ENCODE measurements around the gene ZNF598. TPM values are rescaled to one million over a fixed set of nuclear protein-coding genes. Genes with fewer than 3 reads are reported as not detected.
A peak's percentile ranks its signal among the peaks of the same experiment; 100 is the strongest.

The ZNF598 gene
- total RNA-seq (10 to 100 TPM; 12.8 to 27.2 (median 17.7) TPM), polyA plus RNA-seq (10 to 100 TPM; 20.3 to 57.0 (median 21.0) TPM)

- peak; percentile 85 to 96 (median 92) for TF ChIP-seq POLR2AphosphoS5 (IDR thresholded peaks at IDR 0.05)
- TF ChIP-seq POLR2A (IDR thresholded peaks at IDR 0.05) = peak; percentile 92 to 95
- TF ChIP-seq CTCF (IDR thresholded peaks at IDR 0.05) = no peak
- TF ChIP-seq EP300 (IDR thresholded peaks at IDR 0.05) = no peak
- Histone ChIP-seq H3K4me3 (peak within 1 kb of the TSS; percentile 55 to 99 (median 77)), H3K4me1 (peaks cover 0 to 54% (median 46%) of the 10 kb centered on the region in 4 donors), H3K27me3 (no peaks in the 10 kb centered on the region), H3K36me3 (no peaks in the 10 kb centered on the region), H3K9me3 (no peaks in the 10 kb centered on the region), H3K27ac (peak within 1 kb of the TSS; percentile 78 to 97 (median 92))
- peak; percentile 91 for DNase-seq
- 2 to 4% methylated on average over 52 of the region's 52 CpGs for WGBS, 2 donors
- intact Hi-C loops (cut with DNase I) = no loop called here
Measured at GRCh38 chr16:2009791-2010510, at the start of gene ZNF598. Gene ZNF598 (minus strand): TSS chr16:2009821.

GRCh38 chr16:2058872-2059271 lies 49.3 kb upstream of the ZNF598 start:
- H3K9me3 ChIP-seq = no peaks in the 10 kb centered on the region
- H3K36me3 ChIP-seq = peaks cover 0 to 82% (median 36%) of the 10 kb centered on the region in 4 donors
- WGBS, 2 donors = 96 to 97% methylated on average over 10 of the region's 10 CpGs
- no peaks in the 10 kb centered on the region for H3K27me3 ChIP-seq
- no peak for DNase-seq
- no peak overlapping the region for H3K4me3 ChIP-seq
- H3K4me1 ChIP-seq = no peaks in the 10 kb centered on the region
- intact Hi-C loops (cut with DNase I) = no loop called here
- TF ChIP-seq CTCF (IDR thresholded peaks at IDR 0.05) = no peak
- no peak for TF ChIP-seq EP300 (IDR thresholded peaks at IDR 0.05)
- TF ChIP-seq POLR2A (IDR thresholded peaks at IDR 0.05) = no peak
- H3K27ac ChIP-seq = no peak overlapping the region

GRCh38 chr16:2058420-2058819 lies 48.8 kb upstream of the ZNF598 start:
- Histone ChIP-seq H3K4me1 (no peaks in the 10 kb centered on the region), H3K27me3 (no peaks in the 10 kb centered on the region), H3K27ac (no peak overlapping the region), H3K9me3 (no peaks in the 10 kb centered on the region), H3K4me3 (no peak overlapping the region), H3K36me3 (peaks cover under 1 to 82% (median 37%) of the 10 kb centered on the region in 4 donors)
- DNase-seq = no peak
- 93% methylated on average over 13 of the region's 13 CpGs for WGBS, 2 donors
- intact Hi-C loops (cut with DNase I) = no loop called here
- TF ChIP-seq CTCF (IDR thresholded peaks at IDR 0.05) (no peak), POLR2AphosphoS5 (IDR thresholded peaks at IDR 0.05) (no peak), POLR2A (IDR thresholded peaks at IDR 0.05) (no peak), EP300 (IDR thresholded peaks at IDR 0.05) (no peak)

GRCh38 chr16:2057438-2057837 lies 47.8 kb upstream of the ZNF598 start:
- H3K27ac ChIP-seq = no peak overlapping the region
- intact Hi-C loops (cut with DNase I) = no loop called here
- peaks cover 6 to 80% (median 34%) of the 10 kb centered on the region in 4 donors for H3K36me3 ChIP-seq
- no peaks in the 10 kb centered on the region for H3K4me1 ChIP-seq
- H3K27me3 ChIP-seq = no peaks in the 10 kb centered on the region
- WGBS, 2 donors = 94% methylated on average over 10 of the region's 10 CpGs
- no peak overlapping the region for H3K4me3 ChIP-seq
- DNase-seq = no peak
- H3K9me3 ChIP-seq = no peaks in the 10 kb centered on the region
- TF ChIP-seq POLR2A (IDR thresholded peaks at IDR 0.05) (no peak), POLR2AphosphoS5 (IDR thresholded peaks at IDR 0.05) (no peak), CTCF (IDR thresholded peaks at IDR 0.05) (no peak), EP300 (IDR thresholded peaks at IDR 0.05) (no peak)
